Endothelial cell of umbilical vein (primary cell): Measurements from ENCODE around the gene B3GALT5. TPM values are rescaled to one million over a fixed set of nuclear protein-coding genes. Genes with fewer than 3 reads are reported as not detected.

Experiments used
- BruUV-seq: library from RNA; stranded (reverse); fragments of 400-500 nt; replicated peaks from 2 replicates; lab custom pipeline; 2021; lab: Mats Ljungman, UMichigan
- CTCF ChIA-PET: fragments of 300-600, 350-600 bp; sonication (Branson Sonifier 250); formaldehyde crosslinking; loops from one replicate; lab custom pipeline; 2021; ENCODE audit warnings: antibody characterized with exemption, inconsistent platforms; lab: Charles Lee
- POLR2A ChIA-PET: fragments of 300-600, 350-600 bp; sonication (Branson Sonifier 250); formaldehyde crosslinking; loops from one replicate; lab custom pipeline; 2021; ENCODE audit warnings: antibody characterized with exemption, inconsistent platforms; lab: Charles Lee
- DNase-seq: peaks from one replicate; pipeline ENCODE4 v3.0.0-alpha.2; 2011; ENCODE audit warnings: low read depth, low spot score
- FAIRE-seq: peaks from 2 replicates; lab custom pipeline; 2011; peaks lifted over from hg19 to GRCh38; lab: Jason Lieb, UNC
- H2AFZ ChIP-seq: 2 replicates; pipeline ENCODE4 v1.6.0; 2012; ENCODE audit warnings: low read depth, low read length, control low read depth, inconsistent platforms
- H3K27ac ChIP-seq: 2 replicates; pipeline ENCODE4 v1.5.1; 2011; ENCODE audit warnings: low read depth, mild to moderate bottlenecking, control low read depth, low read length, moderate library complexity; ENCODE audit not compliant: insufficient read depth
- H3K27me3 ChIP-seq, 2 experiments: 2 replicates each; pipeline versions ENCODE4 v1.6.0 to v1.6.1; 2011; ENCODE audit warnings: low read length in 2 of 2, mixed read lengths in 1 of 2; ENCODE audit not compliant: control insufficient read depth in 2 of 2, insufficient read depth in 2 of 2
- H3K36me3 ChIP-seq, 2 experiments: 2 replicates in 1 of 2; 3 replicates in 1 of 2; pipeline ENCODE4 v1.5.1; 2011; ENCODE audit warnings: low read length in 2 of 2, mild to moderate bottlenecking in 1 of 2, moderate library complexity in 1 of 2; ENCODE audit not compliant: control insufficient read depth in 2 of 2, insufficient read depth in 2 of 2; ENCODE audit errors: extremely low read depth in 1 of 2
- H3K4me1 ChIP-seq: 3 replicates; pipeline ENCODE4 v1.5.1; 2011; ENCODE audit warnings: mild to moderate bottlenecking, low read length; ENCODE audit not compliant: control insufficient read depth, insufficient read depth; ENCODE audit errors: extremely low read depth
- H3K4me2 ChIP-seq: 2 replicates; pipeline ENCODE4 v1.6.1; 2011; ENCODE audit warnings: low read length, control low read depth, mixed read lengths; ENCODE audit not compliant: insufficient read depth
- H3K4me3 ChIP-seq, 3 experiments: fragments of 200-600 bp in 1 of 3; sonication (generic), shearing (Covaris generic) in 1 of 3; replicated peaks in 1 of 3; 2 replicates each; pipeline ENCODE4 v1.5.1; 2011 to 2016; ENCODE audit warnings: control low read depth in 3 of 3, low read length in 3 of 3, mild to moderate bottlenecking in 2 of 3, inconsistent platforms in 1 of 3, low read depth in 1 of 3, moderate library complexity in 1 of 3; ENCODE audit not compliant: insufficient read depth in 1 of 3
- H3K79me2 ChIP-seq: 2 replicates; pipeline ENCODE4 v1.6.0; 2012; ENCODE audit warnings: low read length, inconsistent platforms; ENCODE audit not compliant: control insufficient read depth, insufficient read depth
- H3K9ac ChIP-seq: replicated peaks from 2 replicates; pipeline ENCODE3; 2011; ENCODE audit warnings: low read length, control low read depth; ENCODE audit not compliant: insufficient read depth; ENCODE audit errors: extremely low read depth
- H3K9me1 ChIP-seq: replicated peaks from 3 replicates; pipeline ENCODE4 v1.6.0; 2011; ENCODE audit warnings: mild to moderate bottlenecking, low read length; ENCODE audit not compliant: control insufficient read depth, insufficient read depth; ENCODE audit errors: extremely low read depth
- H3K9me3 ChIP-seq: replicated peaks from 2 replicates; pipeline ENCODE4 v1.5.1; 2012; ENCODE audit warnings: low read length, inconsistent platforms; ENCODE audit not compliant: control insufficient read depth, insufficient read depth
- H4K20me1 ChIP-seq: replicated peaks from 2 replicates; pipeline ENCODE3; 2011; ENCODE audit warnings: mild to moderate bottlenecking, low read length; ENCODE audit not compliant: control insufficient read depth, insufficient read depth; ENCODE audit errors: extremely low read depth
- EZH2 ChIP-seq: IDR thresholded peaks from 2 replicates; pipeline ENCODE4 v1.6.1; 2012; ENCODE audit warnings: borderline replicate concordance, low read depth, mild to moderate bottlenecking, moderate library complexity, low read length, inconsistent platforms; ENCODE audit not compliant: severe bottlenecking
- FOS ChIP-seq: IDR thresholded peaks from 2 replicates; pipeline ENCODE4 v1.6.1; 2011; ENCODE audit warnings: mild to moderate bottlenecking, low read length, moderate library complexity, borderline replicate concordance; ENCODE audit not compliant: insufficient read depth
- GATA2 ChIP-seq: IDR thresholded peaks from 2 replicates; pipeline ENCODE4 v1.7.0; 2011; ENCODE audit warnings: low read depth, mild to moderate bottlenecking, moderate library complexity, mixed read lengths, low read length; ENCODE audit not compliant: insufficient read length, insufficient read depth
- JUN ChIP-seq: IDR thresholded peaks from 2 replicates; pipeline ENCODE4 v1.6.1; 2011; ENCODE audit warnings: borderline replicate concordance, low read depth; ENCODE audit not compliant: insufficient read length, insufficient read depth
- MYC ChIP-seq: IDR thresholded peaks from one replicate; pipeline ENCODE4 v1.6.1; 2011; ENCODE audit warnings: mild to moderate bottlenecking, low read depth, low read length
- POLR2A ChIP-seq: IDR thresholded peaks from 2 replicates; pipeline ENCODE4 v1.6.1; 2012; ENCODE audit warnings: low read depth, mild to moderate bottlenecking, control low read depth, low read length
- POLR2AphosphoS5 ChIP-seq: IDR thresholded peaks from 2 replicates; pipeline ENCODE4 v1.6.1; 2012; ENCODE audit warnings: low read depth, mild to moderate bottlenecking, control low read depth, low read length, moderate library complexity; ENCODE audit not compliant: insufficient read depth
- dilution Hi-C: fragments of 300-500 bp; cut with MboI; formaldehyde crosslinking; loops from one replicate; pipeline ENCODE4 v1.15.0; 2019; ENCODE audit warnings: low sequenced_read_pairs; ENCODE audit not compliant: extremely low pct_ligation_motif_present
- intact Hi-C: fragments of 100-400 bp; cut with micrococcal nuclease; formaldehyde crosslinking; loops from one replicate; pipeline ENCODE4 v1.10.0; 2022
- polyA plus RNA-seq, 4 experiments: library from polyadenylated mRNA; depleted of rRNA in 3 of 4; stranded (reverse) in 3 of 4; unstranded in 1 of 4; fragments of >200 nt; gene quantifications; 2 replicates each; pipeline versions ENCODE4 v1.2.1 to v1.2.3, GENCODE V29; 2011 to 2012; ENCODE audit warnings: missing spikeins in 1 of 4
- total RNA-seq: library from RNA; stranded (reverse); gene quantifications from 2 replicates; pipeline ENCODE4 v1.2.3, GENCODE V29; 2021
- TF ChIP-seq, protein P1 (sequence below): IDR thresholded peaks from 2 replicates; pipeline ENCODE4 v1.6.1; 2011; ENCODE audit not compliant: insufficient read depth, insufficient read length
- TF ChIP-seq, protein P2 (sequence below), 2 donors: IDR thresholded peaks; 1 replicate in 1 of 2; 2 replicates in 1 of 2; pipeline ENCODE4 v1.5.1; 2011; ENCODE audit warnings: low read length in 2 of 2, mild to moderate bottlenecking in 2 of 2, moderate library complexity in 2 of 2, control low read depth in 1 of 2, inconsistent platforms in 1 of 2, low read depth in 1 of 2; ENCODE audit not compliant: insufficient read depth in 1 of 2; ENCODE audit errors: extremely low read depth in 1 of 2

The B3GALT5 gene
- total and polyA plus RNA-seq, 2 donors (not counting 3 experiments of a cell fraction or from before 2014, with no cell fraction given), result 0.04 TPM; not detected in 1

DNA sequence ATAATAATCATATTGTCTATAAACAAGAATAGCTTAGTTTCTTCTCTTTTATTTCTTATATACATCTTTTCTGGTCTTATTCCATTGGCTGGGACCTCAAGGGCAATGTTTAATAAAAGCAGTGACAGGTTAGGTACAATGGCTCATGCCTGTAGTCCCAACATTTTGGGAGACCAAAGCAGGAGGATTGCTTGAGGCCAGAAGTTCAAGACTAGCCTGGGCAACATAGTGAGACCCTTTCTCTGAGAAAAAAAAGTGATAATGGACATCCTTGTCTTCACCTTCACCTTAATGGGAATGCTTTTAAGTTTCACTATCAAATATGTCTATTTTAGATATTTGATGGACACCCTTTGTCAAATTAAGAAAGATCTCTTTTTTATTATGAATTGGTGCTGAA lies 8.1 kb downstream of the B3GALT5 start:
- CTCF ChIA-PET, result no interaction called here

More for the DNA sequence above, 8.1 kb downstream of the B3GALT5 start:
- DNase-seq (no peak), FAIRE-seq (no peak)
- no TSS peak for BruUV-seq
- Histone ChIP-seq H3K4me3 (no peak overlapping the region), H2AFZ (no peak overlapping the region), H4K20me1 (no peaks in the 10 kb centered on the region), H3K27ac (no peak overlapping the region), H3K4me1 (no peaks in the 10 kb centered on the region), H3K36me3 (no peaks in the 10 kb centered on the region), H3K9me3 (no peaks in the 10 kb centered on the region), H3K9me1 (no peaks in the 10 kb centered on the region), H3K4me2 (no peak overlapping the region), H3K79me2 (no peaks in the 10 kb centered on the region), H3K27me3 (no peaks in the 10 kb centered on the region), H3K9ac (no peak overlapping the region)
- dilution Hi-C loops, result no loop called here
- TF ChIP-seq MYC (no peak), EZH2 (no peak), POLR2AphosphoS5 (no peak), GATA2 (no peak), FOS (no peak), JUN (no peak), POLR2A (no peak)
- TF ChIP-seq, protein P1, sequence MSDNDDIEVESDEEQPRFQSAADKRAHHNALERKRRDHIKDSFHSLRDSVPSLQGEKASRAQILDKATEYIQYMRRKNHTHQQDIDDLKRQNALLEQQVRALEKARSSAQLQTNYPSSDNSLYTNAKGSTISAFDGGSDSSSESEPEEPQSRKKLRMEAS, result no peak
- TF ChIP-seq, protein P2, sequence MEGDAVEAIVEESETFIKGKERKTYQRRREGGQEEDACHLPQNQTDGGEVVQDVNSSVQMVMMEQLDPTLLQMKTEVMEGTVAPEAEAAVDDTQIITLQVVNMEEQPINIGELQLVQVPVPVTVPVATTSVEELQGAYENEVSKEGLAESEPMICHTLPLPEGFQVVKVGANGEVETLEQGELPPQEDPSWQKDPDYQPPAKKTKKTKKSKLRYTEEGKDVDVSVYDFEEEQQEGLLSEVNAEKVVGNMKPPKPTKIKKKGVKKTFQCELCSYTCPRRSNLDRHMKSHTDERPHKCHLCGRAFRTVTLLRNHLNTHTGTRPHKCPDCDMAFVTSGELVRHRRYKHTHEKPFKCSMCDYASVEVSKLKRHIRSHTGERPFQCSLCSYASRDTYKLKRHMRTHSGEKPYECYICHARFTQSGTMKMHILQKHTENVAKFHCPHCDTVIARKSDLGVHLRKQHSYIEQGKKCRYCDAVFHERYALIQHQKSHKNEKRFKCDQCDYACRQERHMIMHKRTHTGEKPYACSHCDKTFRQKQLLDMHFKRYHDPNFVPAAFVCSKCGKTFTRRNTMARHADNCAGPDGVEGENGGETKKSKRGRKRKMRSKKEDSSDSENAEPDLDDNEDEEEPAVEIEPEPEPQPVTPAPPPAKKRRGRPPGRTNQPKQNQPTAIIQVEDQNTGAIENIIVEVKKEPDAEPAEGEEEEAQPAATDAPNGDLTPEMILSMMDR (IDR thresholded peaks at IDR 0.05; ENCODE audit: extremely low read depth in 1 of 2, insufficient read depth in 1 of 2, low read depth in 1 of 2, low read length in 2 of 2), result no peak
- POLR2A ChIA-PET, result no interaction called here
- intact Hi-C loops, result no loop called here
